Frontal cortex (tissue), 4 donors: ENCODE measurements around the gene ZSCAN23. TPM values are rescaled to one million over a fixed set of nuclear protein-coding genes. Genes with fewer than 3 reads are reported as not detected.

Source experiments
- DNase-seq, 2 donors: peaks; one replicate each; pipeline ENCODE4 v3.0.0; 2012; ENCODE audit warnings: low spot score in 2 of 2
- FAIRE-seq: peaks from 2 replicates; lab custom pipeline; 2012; peaks lifted over from hg19 to GRCh38; lab: Jason Lieb, UNC
- small RNA-seq: library from RNA; depleted of rRNA; stranded (forward); fragments of <200 nt; gene quantifications from one replicate; pipeline ENCODE3, GENCODE V24; 2014
- total RNA-seq: library from RNA; depleted of rRNA; stranded (reverse); fragments of >200 nt; gene quantifications from one replicate; pipeline ENCODE4 v1.2.3, GENCODE V29; 2014
- donor health status: control.
- donor health status: control.
- donor health status: control.

Gene ZSCAN23
- total RNA-seq, 1 donor from 2014 or later: 11.0 TPM

GRCh38 chr6:28384143-28384533, 59.2 kb downstream of the ZSCAN23 start:
- FAIRE-seq (no peak), DNase-seq (no peak)

GRCh38 chr6:28383235-28384142, 59.8 kb downstream of the ZSCAN23 start:
- no peak for FAIRE-seq
- DNase-seq: peak; percentile 13 to 56

Small RNA genes lying within 50 kb of the gene (small RNA-seq; reads per million reads assigned to genes)
- not detected for gene RNU2-45P

Other genes starting within 250 kb of the ZSCAN23 start
- 45.7 TPM for gene ZSCAN9, start 218.2 kb downstream of the ZSCAN23 start, total RNA-seq
- gene ZKSCAN4, start 191.2 kb downstream of the ZSCAN23 start, total RNA-seq: 9.4 TPM
- gene NKAPL, start 184.2 kb downstream of the ZSCAN23 start, total RNA-seq: 3.7 TPM
- gene ZSCAN26, start 176.3 kb downstream of the ZSCAN23 start, total RNA-seq: 36.3 TPM
- 19.2 TPM for gene PGBD1, start 161.9 kb downstream of the ZSCAN23 start, total RNA-seq
- gene ZSCAN31, start 107.3 kb downstream of the ZSCAN23 start, total RNA-seq: 13.5 TPM
- 7.3 TPM for gene ZKSCAN3, start 93.5 kb downstream of the ZSCAN23 start, total RNA-seq
- gene ZSCAN12, start 43.7 kb downstream of the ZSCAN23 start, total RNA-seq: 18.8 TPM
- gene GPX6, start 72.3 kb upstream of the ZSCAN23 start, total RNA-seq: not detected
- not detected for gene GPX5, start 82.4 kb upstream of the ZSCAN23 start, total RNA-seq